GM19043 (cell line): Measurements from ENCODE around the gene ACOT8.
"Not testable (repeated sequence)": the region's sequence is repeated elsewhere in the genome, so short reads cannot be mapped to it uniquely, and the experiment has no call there.

Experiments used
- ATAC-seq: cut with Tn5 transposase; IDR thresholded peaks from one replicate; pipeline ENCODE4 v1.9.1; 2021; ENCODE audit warnings: low read depth; ENCODE audit not compliant: unreplicated experiment

Gene ACOT8

DNA sequence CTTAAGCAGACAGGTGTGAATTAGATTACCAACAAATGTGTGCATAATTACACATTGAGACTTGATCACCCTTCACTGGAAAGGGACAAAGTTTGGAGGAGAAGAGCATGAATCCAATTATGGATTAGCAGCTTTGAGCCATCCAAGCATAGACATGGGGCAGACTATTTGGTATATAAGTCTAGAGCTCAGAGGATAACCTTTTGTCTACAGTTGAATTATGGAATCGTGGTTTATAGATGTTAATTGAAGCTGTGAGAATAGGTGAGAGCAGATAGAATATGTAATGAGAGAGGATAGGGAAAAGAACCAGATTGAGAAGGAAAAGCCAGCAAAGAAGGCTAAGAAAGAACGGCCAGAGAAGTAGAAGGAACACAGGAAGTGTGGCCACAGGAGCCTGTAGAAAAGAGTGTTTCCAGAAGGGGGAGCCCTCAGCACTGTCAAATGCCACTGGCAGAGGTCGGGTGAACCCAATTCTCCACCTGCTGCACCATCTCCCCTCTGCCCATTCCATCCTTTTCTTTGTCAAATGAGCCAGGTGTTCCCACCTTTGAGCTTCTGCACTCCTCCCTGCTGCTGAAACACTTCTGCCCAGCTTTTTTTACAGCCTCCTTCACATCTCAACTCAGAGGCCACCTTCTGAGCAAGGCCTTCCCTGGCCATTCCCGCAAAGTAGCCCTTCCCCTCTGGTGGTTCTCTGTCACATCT, 58.1 kb downstream of the ACOT8 start:
- ATAC-seq: no peak

DNA sequence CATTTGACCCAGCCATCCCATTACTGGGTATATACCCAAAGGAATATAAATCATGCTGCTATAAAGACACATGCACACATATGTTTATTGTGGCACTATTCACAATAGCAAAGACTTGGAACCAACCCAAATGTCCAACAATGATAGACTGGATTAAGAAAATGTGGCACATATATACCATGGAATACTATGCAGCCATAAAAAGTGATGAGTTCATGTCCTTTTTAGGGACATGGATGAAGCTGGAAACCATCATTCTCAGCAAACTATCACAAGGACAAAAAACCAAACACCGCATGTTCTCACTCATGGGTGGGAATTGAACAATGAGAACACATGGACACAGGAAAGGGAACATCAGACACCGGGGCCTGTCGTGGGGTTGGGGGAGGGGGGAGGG, 59.2 kb downstream of the ACOT8 start:
- ATAC-seq: not testable (repeated sequence)

DNA sequence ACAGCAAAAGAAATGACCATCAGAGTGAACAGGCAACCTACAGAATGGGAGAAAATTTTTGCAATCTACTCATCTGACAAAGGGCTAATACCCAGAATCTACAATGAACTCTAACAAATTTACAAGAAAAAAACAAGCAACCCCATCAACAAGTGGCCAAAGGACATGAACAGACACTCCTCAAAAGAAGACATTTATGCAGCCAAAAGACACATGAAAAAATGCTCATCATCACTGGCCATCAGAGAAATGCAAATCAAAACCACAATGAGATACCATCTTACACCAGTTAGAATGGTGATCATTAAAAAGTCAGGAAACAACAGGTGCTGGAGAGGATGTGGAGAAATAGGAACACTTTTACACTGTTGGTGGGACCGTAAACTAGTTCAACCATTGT, 59.7 kb downstream of the ACOT8 start:
- not testable (repeated sequence) for ATAC-seq

- ATAC-seq: no peak
Measured at GRCh38 chr20:45796337-45797065, 60.7 kb downstream of the ACOT8 start.

- no peak for ATAC-seq
Measured at GRCh38 chr20:45792317-45793118, 64.7 kb downstream of the ACOT8 start.
